HG03469 (cell line): Measurements from ENCODE around the gene NID2.

Experiments used
- ATAC-seq: cut with Tn5 transposase; IDR thresholded peaks from one replicate; pipeline ENCODE4 v1.9.1; 2021; ENCODE audit warnings: mild to moderate bottlenecking, moderate library complexity, moderate number of reproducible peaks; ENCODE audit not compliant: unreplicated experiment

The NID2 gene

DNA sequence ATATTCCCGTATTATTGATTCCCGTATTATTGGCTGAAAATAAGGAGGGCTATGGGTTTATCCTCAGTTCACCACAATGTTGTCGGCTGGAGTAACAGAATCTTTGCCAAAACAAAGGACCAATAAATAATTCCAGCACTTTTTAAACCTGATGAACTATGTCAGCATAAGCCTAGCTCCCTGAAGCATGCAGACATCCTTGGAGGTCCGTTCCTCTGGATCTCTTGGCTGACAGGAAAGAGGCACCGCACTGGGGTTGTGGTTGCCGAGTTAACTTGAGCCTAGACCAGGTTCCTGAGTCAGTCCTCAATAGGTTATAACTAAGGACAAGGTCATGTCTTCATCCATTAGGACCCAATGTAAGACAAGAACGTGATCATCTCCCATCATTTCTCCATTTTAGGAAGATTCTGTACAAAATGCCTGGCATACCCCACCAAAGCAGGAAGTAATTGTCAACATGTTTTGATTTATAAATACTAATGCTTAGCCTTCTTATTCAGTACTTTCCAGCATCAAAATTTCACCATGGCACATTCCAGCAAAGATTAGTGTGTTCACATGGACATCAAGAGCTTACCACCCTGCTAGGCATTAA lies 36.6 kb downstream of the NID2 start:
- no peak for ATAC-seq

GRCh38 chr14:52031781-52032180 lies 37.1 kb downstream of the NID2 start:
- ATAC-seq: no peak

DNA sequence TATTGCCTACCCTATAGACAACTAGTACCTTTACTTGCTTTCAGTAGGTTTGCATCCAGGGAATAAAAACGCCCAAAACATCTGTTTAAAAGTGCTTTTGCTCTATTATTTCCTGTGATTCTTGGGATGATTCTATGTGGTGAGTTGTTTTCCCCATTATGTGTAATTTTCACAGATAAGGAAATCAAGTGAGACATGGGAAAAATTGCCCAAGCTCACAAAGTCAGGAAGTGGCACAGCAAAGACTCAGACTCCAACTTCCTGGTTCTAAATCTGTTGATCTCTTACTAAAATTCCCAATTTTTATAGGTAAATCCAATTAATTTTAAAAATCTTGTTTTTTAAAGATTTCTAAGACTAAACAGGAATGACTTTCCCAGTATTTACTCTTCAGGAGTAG lies 39.0 kb downstream of the NID2 start:
- no peak for ATAC-seq

GRCh38 chr14:52026901-52027300 lies 42.0 kb downstream of the NID2 start:
- ATAC-seq: no peak

DNA sequence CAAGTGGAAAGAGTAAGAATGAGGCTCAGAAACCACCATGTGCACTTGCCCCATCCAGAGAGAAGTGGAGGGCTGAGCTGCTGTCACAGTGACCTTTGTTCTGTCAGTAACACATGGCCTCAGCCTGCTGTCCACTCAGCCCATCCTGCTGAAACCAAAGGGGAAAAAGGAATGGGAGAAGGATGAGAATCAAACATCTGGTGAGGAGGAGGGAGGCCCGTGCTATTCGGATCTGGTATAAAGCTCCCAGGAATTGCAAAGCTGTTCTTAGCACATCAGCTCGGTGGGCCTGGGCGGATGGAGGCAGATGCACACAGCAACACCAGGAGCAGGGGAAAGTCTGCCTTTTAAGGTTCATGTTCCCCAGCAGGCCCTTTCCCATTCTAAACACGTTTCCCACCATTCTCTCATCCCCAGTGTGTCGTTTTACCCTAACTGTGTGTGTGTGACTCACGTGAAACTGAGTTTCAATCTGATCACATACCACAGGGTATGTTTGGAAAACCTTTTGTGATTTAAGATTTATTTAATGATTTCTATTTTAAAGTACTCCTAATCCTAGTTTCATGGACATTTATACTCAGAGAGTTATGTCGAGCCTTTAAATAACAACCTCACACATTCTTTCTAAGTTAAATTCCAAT lies 42.7 kb downstream of the NID2 start:
- ATAC-seq: no peak

- no peak for ATAC-seq
Observed at GRCh38 chr14:52025310-52025709, 43.5 kb downstream of the NID2 start.

- no peak for ATAC-seq
Observed at GRCh38 chr14:52023518-52023917, 45.3 kb downstream of the NID2 start.

DNA sequence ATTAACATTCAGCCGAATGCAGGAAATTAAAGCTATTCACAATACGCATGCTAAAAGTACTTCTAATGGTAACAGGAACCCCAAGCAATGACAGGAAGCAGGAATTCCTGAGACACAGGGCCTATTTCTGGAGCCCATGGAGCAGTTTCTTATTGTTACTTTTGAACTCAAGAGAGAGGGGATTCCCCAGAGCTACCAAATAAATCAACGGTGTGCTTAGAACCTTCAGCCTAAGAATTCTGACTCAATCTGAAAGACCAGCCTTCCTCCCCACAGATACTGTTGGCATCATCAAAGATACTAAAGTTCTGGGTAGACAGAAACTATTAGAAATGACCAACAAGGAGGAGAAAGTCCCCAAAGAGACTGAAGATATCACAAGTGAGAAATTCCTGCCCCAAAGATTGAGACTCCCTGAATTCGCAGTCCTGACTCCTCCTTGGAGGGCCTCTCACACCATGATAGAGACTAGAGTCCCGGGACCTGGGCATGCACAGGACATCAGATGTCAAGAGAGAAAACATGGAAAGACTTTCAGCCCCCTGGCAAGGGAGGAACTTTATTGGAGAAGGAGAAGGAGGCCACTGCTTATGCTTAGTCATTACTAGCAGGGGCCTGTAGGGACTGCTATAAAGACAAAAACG lies 46.8 kb downstream of the NID2 start:
- ATAC-seq: peak; percentile 73

- ATAC-seq: no peak
Observed at GRCh38 chr14:52020866-52021717, 47.8 kb downstream of the NID2 start.

DNA sequence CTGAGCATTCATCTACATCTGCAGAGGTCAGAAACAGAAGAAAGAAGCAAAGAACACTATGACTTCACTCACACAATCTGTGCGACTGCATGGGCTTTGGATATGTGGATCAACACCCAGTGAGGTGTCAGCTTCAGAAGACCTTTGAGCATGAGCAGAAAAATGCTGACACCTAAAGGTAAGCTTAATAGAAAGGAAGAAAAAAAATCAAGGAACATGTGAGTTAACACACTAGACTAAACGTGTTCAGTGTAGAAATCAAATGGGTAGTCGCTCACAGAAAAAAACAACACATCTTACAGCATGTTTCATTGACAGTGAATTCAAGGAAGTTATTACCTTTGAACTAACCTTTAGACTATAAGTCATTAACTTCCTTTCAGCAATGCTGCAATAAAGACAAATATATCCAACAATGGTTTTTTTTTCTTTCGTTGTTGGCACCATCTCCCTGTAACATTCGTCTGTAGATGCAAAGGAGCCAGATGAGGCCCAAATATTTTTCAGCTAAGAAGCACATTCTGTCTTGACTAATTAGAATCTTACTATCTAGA lies 48.6 kb downstream of the NID2 start:
- ATAC-seq: no peak

GRCh38 chr14:52018970-52019369 lies 49.9 kb downstream of the NID2 start:
- ATAC-seq: no peak

DNA sequence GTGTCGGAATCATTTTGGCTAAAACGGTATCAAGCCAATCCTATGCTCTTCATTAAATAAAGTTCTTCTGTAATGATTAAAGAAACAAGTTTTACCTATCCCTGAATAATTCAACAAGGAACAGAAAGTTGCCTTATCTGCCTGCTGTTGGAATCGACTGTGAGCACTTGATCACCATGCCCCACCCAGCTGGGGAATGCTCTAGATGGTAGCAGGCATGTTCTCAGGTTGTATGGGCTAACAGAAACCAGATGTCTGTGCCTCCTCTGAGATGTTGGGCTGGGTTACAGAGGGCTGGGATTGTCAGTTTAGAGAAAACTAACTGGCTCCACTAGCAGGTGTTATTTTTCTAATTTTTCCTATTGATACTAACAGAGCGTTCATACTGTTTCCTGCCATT lies 50.6 kb downstream of the NID2 start:
- no peak for ATAC-seq

- ATAC-seq: no peak
Observed at GRCh38 chr14:52015411-52016030, 53.3 kb downstream of the NID2 start.

GRCh38 chr14:52014601-52015267 lies 54.1 kb downstream of the NID2 start:
- no peak for ATAC-seq

DNA sequence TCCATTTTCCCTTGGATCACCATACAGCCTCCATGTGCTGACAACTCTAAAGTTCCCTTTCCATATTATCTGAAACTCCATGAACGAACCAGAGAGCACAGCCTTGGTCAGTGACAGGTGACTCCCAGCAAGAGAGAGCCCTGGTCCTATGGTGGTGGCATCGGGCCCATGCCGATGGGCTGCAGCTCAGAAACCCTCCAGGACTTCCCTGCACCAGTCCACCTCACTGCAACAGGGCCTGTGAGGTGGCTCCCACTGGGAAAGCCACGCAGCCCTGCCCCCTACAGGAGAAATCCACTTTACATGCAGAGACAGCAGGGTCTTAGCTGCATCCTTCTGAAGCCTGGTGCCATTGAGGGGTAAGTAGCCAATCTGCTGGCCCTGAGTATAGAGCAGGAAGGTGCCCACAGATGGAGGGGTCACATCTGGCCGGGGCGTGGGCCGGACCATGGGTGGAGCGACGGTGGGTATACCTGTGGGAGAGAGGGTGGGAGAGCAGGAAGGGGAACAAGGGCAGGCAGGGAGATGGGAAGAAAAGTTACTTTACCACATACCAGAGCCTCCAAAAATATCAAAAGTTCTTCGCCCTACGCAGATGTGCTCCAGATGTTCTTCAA lies 54.8 kb downstream of the NID2 start:
- ATAC-seq: no peak

GRCh38 chr14:52012635-52013034 lies 56.2 kb downstream of the NID2 start:
- no peak for ATAC-seq

GRCh38 chr14:52011523-52011922 lies 57.3 kb downstream of the NID2 start:
- ATAC-seq: no peak

DNA sequence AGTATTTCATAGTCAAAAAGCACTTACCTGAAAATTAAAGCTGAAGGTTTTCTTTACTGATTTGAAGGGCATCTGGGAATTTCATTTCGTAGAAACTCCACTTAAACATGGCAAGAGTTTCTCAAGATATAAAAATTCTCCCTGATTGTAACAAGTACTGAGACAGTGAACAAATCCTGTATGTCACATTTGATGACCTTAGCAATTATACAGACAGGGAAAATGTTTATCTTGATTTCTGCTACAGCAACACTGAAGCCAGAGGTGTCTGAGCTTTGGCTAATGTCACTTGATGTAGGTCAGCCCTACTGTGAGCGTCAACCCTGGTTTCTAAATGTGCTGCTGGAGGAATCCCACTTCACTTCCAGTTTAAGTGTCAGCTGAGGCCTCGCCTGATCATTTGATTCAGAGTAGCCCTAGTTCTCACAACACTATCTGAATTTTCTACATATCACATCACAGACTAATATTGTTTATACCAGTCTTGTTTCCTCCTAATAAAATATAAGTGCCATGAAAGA lies 58.6 kb downstream of the NID2 start:
- no peak for ATAC-seq

- ATAC-seq: no peak
Observed at GRCh38 chr14:52008136-52008535, 60.7 kb downstream of the NID2 start.

GRCh38 chr14:52007637-52008036 lies 61.2 kb downstream of the NID2 start:
- ATAC-seq: no peak
